Memory B cell (primary cell): ENCODE measurements around the gene NHERF2.

ENCODE experiments used
- ATAC-seq: fragments of 150-1000 bp; cut with Tn5 transposase; 2 replicates; pipeline ENCODE4 v1.10.0; 2021; ENCODE audit warnings: low read depth, mild to moderate bottlenecking, moderate library complexity
- DNase-seq, 2 donors: peaks; one replicate each; pipeline ENCODE4 v3.0.0; 2022; ENCODE audit warnings: low spot score in 2 of 2
- H3K27ac Mint-ChIP-seq: one replicate; pipeline ENCODE4 v1.8.0; 2022; ENCODE audit warnings: mild to moderate bottlenecking, moderate library complexity, mixed read lengths
- H3K27me3 Mint-ChIP-seq: one replicate; pipeline ENCODE4 v1.8.0; 2022; ENCODE audit warnings: mixed read lengths
- H3K36me3 Mint-ChIP-seq: one replicate; pipeline ENCODE4 v1.8.0; 2022; ENCODE audit warnings: mild to moderate bottlenecking, mixed read lengths
- H3K4me1 Mint-ChIP-seq: one replicate; pipeline ENCODE4 v1.8.0; 2022; ENCODE audit warnings: mixed read lengths
- H3K4me3 Mint-ChIP-seq: one replicate; pipeline ENCODE4 v1.8.0; 2022; ENCODE audit warnings: mild to moderate bottlenecking, moderate library complexity, mixed read lengths
- H3K9me3 Mint-ChIP-seq: one replicate; pipeline ENCODE4 v1.8.0; 2022; ENCODE audit warnings: mixed read lengths

NHERF2 gene

DNA sequence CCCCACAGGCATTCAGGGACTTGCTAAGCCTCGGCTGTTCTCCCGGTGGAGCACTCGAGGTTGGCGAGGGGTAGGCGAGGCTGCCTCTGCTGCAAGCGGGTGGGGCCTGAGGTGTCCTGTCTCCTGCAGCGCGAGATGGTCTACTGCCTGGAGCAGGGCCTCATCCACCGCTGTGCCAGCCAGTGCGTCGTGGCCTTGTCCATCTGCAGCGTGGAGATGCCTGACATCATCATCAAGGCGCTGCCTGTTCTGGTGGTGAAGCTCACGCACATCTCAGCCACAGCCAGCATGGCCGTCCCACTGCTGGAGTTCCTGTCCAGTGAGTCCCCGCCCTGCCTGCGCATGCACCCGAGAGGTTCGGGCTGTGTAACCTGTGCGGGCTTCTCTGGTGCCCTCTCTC lies 47.4 kb downstream of the NHERF2 start:
- Mint-ChIP-seq H3K4me1 (no peaks in the 10 kb centered on the region), H3K4me3 (no peak overlapping the region), H3K27ac (no peak overlapping the region), H3K27me3 (no peaks in the 10 kb centered on the region), H3K9me3 (no peaks in the 10 kb centered on the region), H3K36me3 (peaks cover 24% of the 10 kb centered on the region)
- ATAC-seq (no peak), DNase-seq (no peak)

DNA sequence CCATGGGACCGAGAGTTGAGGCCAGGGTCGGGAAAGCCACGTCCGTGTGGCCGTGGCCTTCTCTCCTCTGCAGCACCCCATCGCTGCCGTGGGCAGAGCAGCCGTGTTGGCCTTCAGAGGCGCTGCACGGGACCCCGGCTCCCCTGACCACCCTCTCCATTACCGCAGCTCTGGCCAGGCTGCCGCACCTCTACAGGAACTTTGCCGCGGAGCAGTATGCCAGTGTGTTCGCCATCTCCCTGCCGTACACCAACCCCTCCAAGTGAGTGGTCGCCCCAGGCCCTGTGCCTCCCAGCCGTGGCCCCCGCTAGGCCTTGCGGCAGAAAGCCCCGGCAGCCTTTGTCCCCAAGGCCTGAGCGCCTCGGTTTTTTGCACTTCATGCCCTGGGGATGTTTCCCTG lies 48.9 kb downstream of the NHERF2 start:
- H3K9me3 Mint-ChIP-seq, result no peaks in the 10 kb centered on the region
- DNase-seq (no peak), ATAC-seq (no peak)
- peaks cover 20% of the 10 kb centered on the region for H3K36me3 Mint-ChIP-seq
- H3K27ac Mint-ChIP-seq, result no peak overlapping the region
- H3K4me1 Mint-ChIP-seq, result no peaks in the 10 kb centered on the region
- no peaks in the 10 kb centered on the region for H3K27me3 Mint-ChIP-seq
- H3K4me3 Mint-ChIP-seq, result no peak overlapping the region

DNA sequence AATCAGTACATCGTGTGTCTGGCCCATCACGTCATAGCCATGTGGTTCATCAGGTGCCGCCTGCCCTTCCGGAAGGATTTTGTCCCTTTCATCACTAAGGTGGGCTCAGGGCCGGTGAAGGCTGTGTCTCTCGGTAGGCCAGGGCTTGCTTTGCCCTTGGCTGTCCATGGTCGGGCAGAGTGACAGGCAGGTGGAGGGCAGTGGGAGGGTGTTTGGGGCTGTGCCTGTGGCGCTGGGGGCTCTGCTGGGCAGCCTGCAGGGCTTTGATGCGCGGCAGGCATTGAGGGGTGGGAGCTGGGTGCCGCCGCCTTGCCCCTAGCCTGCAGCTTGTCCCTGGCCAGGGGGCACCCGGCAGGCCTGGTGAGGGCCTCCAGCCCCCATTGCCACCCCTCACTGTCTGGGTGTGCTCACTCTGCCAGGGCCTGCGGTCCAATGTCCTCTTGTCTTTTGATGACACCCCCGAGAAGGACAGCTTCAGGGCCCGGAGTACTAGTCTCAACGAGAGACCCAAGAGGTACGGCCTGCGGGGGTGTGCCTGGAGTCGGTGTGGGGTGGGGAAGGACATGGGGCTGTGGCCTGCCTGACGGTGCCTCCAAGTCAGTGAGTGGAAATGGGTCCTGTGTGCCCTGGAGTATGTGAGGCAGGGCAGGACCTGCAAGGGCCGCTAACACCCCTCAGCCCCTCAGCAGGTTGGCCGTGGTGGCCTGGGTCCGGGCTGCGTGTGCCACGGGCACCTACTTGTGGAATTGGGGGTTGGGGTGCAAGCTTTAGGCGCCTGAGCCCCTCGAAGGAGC lies 49.6 kb downstream of the NHERF2 start:
- H3K9me3 Mint-ChIP-seq, result no peaks in the 10 kb centered on the region
- no peaks in the 10 kb centered on the region for H3K4me1 Mint-ChIP-seq
- no peaks in the 10 kb centered on the region for H3K27me3 Mint-ChIP-seq
- DNase-seq (no peak), ATAC-seq (no peak)
- no peak overlapping the region for H3K4me3 Mint-ChIP-seq
- no peak overlapping the region for H3K27ac Mint-ChIP-seq
- H3K36me3 Mint-ChIP-seq, result peaks cover 20% of the 10 kb centered on the region

DNA sequence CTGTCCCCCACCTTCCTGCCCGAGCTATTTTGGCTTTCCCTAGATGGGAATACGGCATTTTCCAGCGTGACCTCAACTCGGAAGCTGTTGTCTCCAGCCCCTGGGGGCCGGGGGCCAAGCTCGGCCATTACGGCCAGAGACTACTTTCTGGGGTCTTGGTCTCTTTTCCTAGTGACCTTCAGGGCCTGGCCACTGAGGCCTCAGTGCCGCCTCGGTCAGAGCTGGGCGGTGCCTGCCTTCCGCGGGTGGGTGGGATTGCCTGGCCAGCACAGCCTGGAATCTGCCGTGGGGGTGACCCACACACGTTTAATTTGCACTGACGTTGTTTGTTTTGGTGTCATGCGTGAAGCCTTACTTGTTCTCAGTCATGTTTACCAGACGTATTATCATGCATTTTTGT lies 50.3 kb downstream of the NHERF2 start:
- no peak for DNase-seq
- no peaks in the 10 kb centered on the region for H3K4me1 Mint-ChIP-seq
- H3K27me3 Mint-ChIP-seq, result no peaks in the 10 kb centered on the region
- no peaks in the 10 kb centered on the region for H3K9me3 Mint-ChIP-seq
- H3K4me3 Mint-ChIP-seq, result no peak overlapping the region
- no peak overlapping the region for H3K27ac Mint-ChIP-seq
- peaks cover 17% of the 10 kb centered on the region for H3K36me3 Mint-ChIP-seq
- no peak for ATAC-seq

DNA sequence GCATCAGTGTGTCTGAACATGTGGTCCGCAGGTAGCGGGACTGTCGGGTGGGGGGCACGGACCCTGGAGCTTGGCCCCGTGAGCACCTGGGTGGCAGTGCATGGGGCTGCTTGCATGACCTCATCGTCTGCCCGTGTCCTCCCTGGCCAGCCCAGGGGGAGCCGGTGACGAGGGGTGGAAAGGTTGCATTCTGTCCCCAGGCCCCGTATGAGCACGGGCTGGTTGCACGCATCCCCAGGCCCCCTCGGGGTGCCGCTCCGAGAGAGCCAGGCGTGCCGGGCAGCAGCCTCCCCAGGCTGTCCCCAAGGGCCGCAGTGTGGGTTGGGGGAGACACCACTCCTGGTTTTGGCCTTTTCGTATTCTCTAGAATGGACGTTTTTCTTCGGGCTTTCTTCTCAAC lies 51.0 kb downstream of the NHERF2 start:
- Mint-ChIP-seq H3K4me3 (no peak overlapping the region), H3K9me3 (no peaks in the 10 kb centered on the region), H3K4me1 (no peaks in the 10 kb centered on the region), H3K27ac (no peak overlapping the region), H3K36me3 (peaks cover 17% of the 10 kb centered on the region), H3K27me3 (no peaks in the 10 kb centered on the region)
- DNase-seq (no peak), ATAC-seq (no peak)

DNA sequence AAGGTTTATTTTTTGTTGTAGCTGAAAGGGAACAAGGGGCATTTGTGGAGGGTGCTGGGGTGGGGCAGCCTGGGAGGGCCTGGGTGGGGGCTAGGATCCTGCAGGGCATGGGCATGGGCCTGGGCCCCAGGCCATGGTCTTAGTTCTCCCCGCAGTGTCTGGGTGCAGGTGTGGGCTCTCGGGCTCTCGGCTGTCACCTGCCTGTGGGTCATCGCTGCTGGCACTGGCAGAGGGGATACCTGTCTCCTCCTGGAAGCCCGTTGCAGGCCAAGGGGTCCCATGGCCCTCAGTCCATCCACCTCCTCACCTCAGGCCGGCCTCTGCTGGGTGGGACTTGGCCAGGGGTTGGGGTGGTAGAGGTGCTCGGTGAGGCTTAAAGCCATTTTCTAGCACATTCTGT lies 51.4 kb downstream of the NHERF2 start:
- Mint-ChIP-seq H3K4me1 (no peaks in the 10 kb centered on the region), H3K36me3 (peaks cover 17% of the 10 kb centered on the region), H3K4me3 (no peak overlapping the region), H3K27me3 (no peaks in the 10 kb centered on the region), H3K27ac (no peak overlapping the region), H3K9me3 (no peaks in the 10 kb centered on the region)
- no peak for DNase-seq
- ATAC-seq, result no peak

DNA sequence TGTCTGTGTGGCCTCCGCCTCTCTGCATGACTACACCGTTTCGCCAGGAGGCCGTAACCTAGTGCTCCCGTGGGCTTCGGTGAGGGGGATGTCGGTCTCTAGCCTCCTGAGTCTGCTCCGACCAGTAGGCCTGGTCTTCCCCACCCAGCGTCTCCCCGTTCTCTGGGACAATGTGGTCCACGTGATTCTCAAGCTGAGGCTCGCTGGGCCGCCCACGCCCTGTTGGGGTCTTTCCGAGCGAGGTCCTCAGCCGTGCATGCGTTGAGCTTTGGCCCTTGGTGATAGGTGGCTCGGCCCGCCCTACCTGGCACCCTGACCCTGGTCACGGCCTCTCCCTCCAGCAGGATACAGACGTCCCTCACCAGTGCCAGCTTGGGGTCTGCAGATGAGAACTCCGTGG lies 52.0 kb downstream of the NHERF2 start:
- DNase-seq, result no peak
- Mint-ChIP-seq H3K27me3 (no peaks in the 10 kb centered on the region), H3K9me3 (no peaks in the 10 kb centered on the region), H3K4me1 (no peaks in the 10 kb centered on the region), H3K36me3 (peaks cover 15% of the 10 kb centered on the region), H3K27ac (no peak overlapping the region), H3K4me3 (no peak overlapping the region)
- no peak for ATAC-seq

DNA sequence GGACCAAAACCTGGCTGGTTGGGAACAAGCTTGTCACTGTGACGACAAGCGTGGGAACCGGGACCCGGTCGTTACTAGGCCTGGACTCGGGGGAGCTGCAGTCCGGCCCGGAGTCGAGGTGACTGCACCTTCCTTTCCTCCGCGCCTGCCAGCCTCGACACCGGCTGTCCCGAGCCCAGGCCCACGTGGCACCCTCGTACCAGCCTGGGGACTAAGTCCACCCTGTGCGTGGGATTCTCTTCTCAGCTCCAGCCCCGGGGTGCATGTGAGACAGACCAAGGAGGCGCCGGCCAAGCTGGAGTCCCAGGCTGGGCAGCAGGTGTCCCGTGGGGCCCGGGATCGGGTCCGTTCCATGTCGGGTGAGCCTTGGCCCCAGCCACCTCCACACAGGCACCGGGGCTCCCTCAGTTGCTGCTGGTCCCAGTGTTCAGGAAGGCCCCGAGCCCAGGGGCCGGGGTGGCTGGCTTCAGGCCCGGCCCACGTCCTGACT lies 52.7 kb downstream of the NHERF2 start:
- Mint-ChIP-seq H3K4me3 (no peak overlapping the region), H3K27ac (no peak overlapping the region)

DNA sequence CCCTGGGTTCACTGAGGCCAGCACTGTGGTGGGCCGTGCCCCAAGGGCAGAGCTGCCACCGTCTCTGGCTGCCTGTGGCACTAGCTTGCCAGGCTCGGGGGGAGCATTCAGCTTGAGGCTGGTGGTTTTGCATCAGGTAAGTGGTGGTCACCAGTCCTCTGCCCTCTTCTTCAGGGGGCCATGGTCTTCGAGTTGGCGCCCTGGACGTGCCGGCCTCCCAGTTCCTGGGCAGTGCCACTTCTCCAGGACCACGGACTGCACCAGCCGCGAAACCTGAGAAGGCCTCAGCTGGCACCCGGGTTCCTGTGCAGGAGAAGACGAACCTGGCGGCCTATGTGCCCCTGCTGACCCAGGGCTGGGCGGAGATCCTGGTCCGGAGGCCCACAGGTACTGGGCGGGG lies 53.3 kb downstream of the NHERF2 start:
- Mint-ChIP-seq H3K9me3 (no peaks in the 10 kb centered on the region), H3K4me3 (no peak overlapping the region), H3K36me3 (peaks cover 12% of the 10 kb centered on the region), H3K27me3 (no peaks in the 10 kb centered on the region), H3K27ac (no peak overlapping the region), H3K4me1 (no peaks in the 10 kb centered on the region)
- DNase-seq (no peak), ATAC-seq (no peak)

More for the DNA sequence above, 52.7 kb downstream of the NHERF2 start:
- H3K36me3 Mint-ChIP-seq, result peaks cover 15% of the 10 kb centered on the region
- no peaks in the 10 kb centered on the region for H3K9me3 Mint-ChIP-seq
- DNase-seq, result no peak
- H3K4me1 Mint-ChIP-seq, result no peaks in the 10 kb centered on the region
- H3K27me3 Mint-ChIP-seq, result no peaks in the 10 kb centered on the region
- ATAC-seq, result no peak

DNA sequence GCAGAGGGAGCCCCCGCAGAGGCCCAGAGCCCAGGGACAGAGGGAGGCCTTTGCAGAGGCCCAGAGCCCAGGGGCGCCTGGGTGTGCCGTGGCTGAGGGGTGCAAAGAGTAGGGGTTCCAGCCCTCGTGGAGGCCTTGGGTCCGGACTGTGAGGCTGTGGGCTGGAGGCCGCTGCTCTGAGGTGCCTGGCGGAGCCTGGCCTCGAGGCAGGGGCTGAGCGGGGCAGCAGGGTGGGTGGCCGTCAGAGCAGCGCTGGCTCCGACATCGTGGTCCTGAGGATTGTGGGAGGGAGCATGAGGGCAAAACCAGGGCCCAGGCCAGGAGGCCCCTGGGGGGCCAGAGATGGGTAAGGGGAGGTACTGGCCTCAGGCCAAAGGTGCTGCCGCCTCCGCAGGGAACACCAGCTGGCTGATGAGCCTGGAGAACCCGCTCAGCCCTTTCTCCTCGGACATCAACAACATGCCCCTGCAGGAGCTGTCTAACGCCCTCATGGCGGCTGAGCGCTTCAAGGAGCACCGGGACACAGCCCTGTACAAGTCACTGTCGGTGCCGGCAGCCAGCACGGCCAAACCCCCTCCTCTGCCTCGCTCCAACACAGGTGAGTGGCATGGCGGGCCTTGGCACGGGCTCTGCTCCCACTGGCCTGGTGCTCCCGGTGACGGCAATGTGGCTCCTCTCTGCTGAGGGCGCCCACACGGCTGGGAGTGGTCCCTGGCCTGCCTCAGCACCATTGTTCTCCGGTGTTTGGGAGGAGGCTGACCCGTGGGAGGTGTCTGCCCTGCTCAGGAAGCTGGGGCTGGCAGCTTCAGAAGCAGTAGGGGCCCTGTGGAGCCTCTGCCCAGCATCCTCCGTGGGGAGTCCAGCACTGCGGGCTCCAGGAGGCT lies 54.7 kb downstream of the NHERF2 start:
- Mint-ChIP-seq H3K4me1 (peaks cover 2% of the 10 kb centered on the region), H3K27ac (no peak overlapping the region), H3K36me3 (peaks cover 8% of the 10 kb centered on the region), H3K4me3 (no peak overlapping the region), H3K27me3 (no peaks in the 10 kb centered on the region), H3K9me3 (no peaks in the 10 kb centered on the region)
- DNase-seq (no peak), ATAC-seq (no peak)

DNA sequence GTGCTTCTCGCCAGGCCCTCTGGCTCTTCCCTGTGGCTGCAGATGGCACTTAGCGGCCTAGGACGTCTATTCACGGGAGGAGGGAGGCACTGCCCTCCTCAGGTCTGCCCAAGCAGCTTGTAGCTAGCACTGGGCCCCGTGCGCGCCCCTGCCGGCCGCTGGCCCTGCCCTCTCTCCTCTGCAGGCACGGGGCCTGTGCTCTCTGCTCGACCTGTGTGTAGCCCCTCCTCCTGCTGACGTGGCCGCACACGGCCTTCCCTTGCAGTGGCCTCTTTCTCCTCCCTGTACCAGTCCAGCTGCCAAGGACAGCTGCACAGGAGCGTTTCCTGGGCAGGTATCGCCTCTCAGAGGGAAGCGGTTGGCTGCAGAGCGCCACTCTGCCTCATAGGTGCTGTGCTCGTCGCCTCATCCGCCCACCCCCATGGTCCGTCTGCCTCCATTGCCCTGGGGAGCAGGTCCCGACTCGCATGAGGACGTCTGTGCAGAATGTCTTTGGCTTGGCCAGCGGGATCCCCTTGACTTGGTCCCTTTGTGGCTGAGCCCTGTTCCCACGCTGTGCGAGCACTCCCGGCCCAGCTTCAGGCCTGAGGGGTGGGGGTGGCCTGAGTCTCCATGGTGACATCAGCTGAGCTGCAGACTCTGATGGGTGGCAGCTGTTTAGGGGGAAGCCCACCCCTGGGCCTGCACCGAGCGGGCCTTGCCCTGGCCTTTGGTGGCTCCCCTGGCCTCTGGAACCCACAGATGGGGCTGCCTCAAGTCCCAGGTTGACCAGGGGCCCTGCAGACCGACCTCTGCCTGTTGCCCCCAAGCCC lies 55.7 kb downstream of the NHERF2 start:
- H3K4me1 Mint-ChIP-seq, result peaks cover 6% of the 10 kb centered on the region
- H3K4me3 Mint-ChIP-seq, result no peak overlapping the region
- no peaks in the 10 kb centered on the region for H3K27me3 Mint-ChIP-seq
- DNase-seq (no peak), ATAC-seq (no peak)
- no peak overlapping the region for H3K27ac Mint-ChIP-seq
- no peaks in the 10 kb centered on the region for H3K9me3 Mint-ChIP-seq
- peaks cover 7% of the 10 kb centered on the region for H3K36me3 Mint-ChIP-seq

DNA sequence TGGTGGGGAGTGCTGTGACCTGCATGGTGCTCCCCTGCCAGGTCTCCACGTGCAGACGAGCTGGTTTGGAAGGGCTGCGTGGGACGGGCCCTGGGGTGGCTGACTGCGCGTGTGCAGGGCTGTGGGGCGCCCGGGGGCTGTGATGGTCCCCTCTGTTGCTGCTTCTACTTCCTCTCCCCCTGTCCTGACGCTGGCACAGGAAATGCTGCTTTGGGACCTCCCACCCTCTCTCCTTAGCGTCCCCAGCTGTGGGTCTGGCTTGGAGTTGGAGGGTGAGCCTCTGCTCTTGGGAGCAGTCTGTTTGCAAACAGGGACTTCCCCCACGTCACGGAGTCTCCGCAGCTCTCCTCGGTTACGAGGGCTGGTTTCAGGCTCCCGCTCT lies 56.3 kb downstream of the NHERF2 start:
- Mint-ChIP-seq H3K27me3 (no peaks in the 10 kb centered on the region), H3K36me3 (peaks cover 6% of the 10 kb centered on the region), H3K4me3 (no peak overlapping the region), H3K27ac (no peak overlapping the region), H3K9me3 (no peaks in the 10 kb centered on the region), H3K4me1 (peaks cover 6% of the 10 kb centered on the region)
- ATAC-seq (no peak), DNase-seq (no peak)

DNA sequence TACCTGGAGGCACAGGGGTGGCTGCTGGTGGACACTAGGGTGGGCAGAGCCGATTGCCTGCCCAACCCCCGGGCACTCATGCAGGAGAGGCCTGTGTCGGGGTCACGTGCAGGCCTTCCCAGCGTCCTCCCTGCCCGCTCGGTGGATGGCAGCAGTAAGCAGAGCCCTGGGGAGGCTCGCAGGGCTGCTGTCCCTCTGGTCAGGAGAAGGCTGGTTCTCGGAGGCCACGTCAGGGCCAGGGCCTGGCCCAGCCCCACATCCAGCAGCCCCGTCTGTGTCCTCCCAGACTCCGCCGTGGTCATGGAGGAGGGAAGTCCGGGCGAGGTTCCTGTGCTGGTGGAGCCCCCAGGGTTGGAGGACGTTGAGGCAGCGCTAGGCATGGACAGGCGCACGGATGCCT lies 56.7 kb downstream of the NHERF2 start:
- no peak for DNase-seq
- Mint-ChIP-seq H3K9me3 (no peaks in the 10 kb centered on the region), H3K27me3 (no peaks in the 10 kb centered on the region), H3K27ac (no peak overlapping the region), H3K36me3 (peaks cover 6% of the 10 kb centered on the region), H3K4me3 (no peak overlapping the region), H3K4me1 (peaks cover 6% of the 10 kb centered on the region)
- ATAC-seq, result no peak
